H7 (cell line): ENCODE measurements around the gene CD3E. TPM values are rescaled to one million over a fixed set of nuclear protein-coding genes. Genes with fewer than 3 reads are reported as not detected.
A peak's percentile ranks its signal among the peaks of the same experiment; 100 is the strongest.

Source experiments
- DNase-seq: peaks from one replicate; pipeline ENCODE4 v3.0.0; 2012
- H3K27me3 ChIP-seq: 2 replicates; pipeline ENCODE4 v1.6.0; 2011; ENCODE audit warnings: mild to moderate bottlenecking, low read length; ENCODE audit not compliant: control insufficient read depth, insufficient read depth
- H3K36me3 ChIP-seq: replicated peaks from 2 replicates; pipeline ENCODE4 v1.5.1; 2011; ENCODE audit warnings: low read length; ENCODE audit not compliant: control insufficient read depth, insufficient read depth
- H3K4me3 ChIP-seq: 2 replicates; pipeline ENCODE4 v1.5.1; 2011; ENCODE audit warnings: low read depth, mild to moderate bottlenecking, control low read depth, low read length, moderate library complexity; ENCODE audit not compliant: insufficient read depth
- total RNA-seq: library from RNA; depleted of rRNA; stranded (reverse); fragments of >200 nt; shearing (Covaris generic); gene quantifications from 2 replicates; pipeline ENCODE4 v1.2.3, GENCODE V29; 2014; rRNA removed

Gene CD3E
- total RNA-seq, result not detected in 2 replicates

DNA sequence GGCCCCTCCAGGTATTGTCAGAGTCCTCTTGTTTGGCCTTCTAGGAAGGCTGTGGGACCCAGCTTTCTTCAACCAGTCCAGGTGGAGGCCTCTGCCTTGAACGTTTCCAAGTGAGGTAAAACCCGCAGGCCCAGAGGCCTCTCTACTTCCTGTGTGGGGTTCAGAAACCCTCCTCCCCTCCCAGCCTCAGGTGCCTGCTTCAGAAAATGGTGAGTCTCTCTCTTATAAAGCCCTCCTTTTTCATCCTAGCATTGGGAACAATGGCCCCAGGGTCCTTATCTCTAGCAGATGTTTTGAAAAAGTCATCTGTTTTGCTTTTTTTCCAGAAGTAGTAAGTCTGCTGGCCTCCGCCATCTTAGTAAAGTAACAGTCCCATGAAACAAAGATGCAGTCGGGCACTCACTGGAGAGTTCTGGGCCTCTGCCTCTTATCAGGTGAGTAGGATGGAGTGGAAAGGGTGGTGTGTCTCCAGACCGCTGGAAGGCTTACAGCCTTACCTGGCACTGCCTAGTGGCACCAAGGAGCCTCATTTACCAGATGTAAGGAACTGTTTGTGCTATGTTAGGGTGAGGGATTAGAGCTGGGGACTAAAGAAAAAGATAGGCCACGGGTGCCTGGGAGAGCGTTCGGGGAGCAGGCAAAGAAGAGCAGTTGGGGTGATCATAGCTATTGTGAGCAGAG lies at the start of gene CD3E:
CD3E (plus strand) TSS at position 163 of the 681 bp plus-strand sequence; CDS start at position 386, 223 bp downstream.
- no peaks in the 10 kb centered on the region; the same call in 1 of the 2 replicates for H3K27me3 ChIP-seq
- no peak within 1 kb of the TSS for H3K4me3 ChIP-seq
- DNase-seq, result no peak
- H3K36me3 ChIP-seq, result no peaks in the 10 kb centered on the region

GRCh38 chr11:118258410-118258809 lies 46.1 kb upstream of the CD3E start:
- H3K27me3 ChIP-seq, result peaks cover 8% of the 10 kb centered on the region

GRCh38 chr11:118259138-118259537 lies 45.4 kb upstream of the CD3E start:
- peaks cover 15% of the 10 kb centered on the region for H3K27me3 ChIP-seq
- no peak for DNase-seq
- no peak overlapping the region for H3K4me3 ChIP-seq
- no peaks in the 10 kb centered on the region for H3K36me3 ChIP-seq

More at GRCh38 chr11:118258410-118258809, 46.1 kb upstream of the CD3E start:
- DNase-seq, result no peak
- Histone ChIP-seq H3K36me3 (no peaks in the 10 kb centered on the region), H3K4me3 (no peak overlapping the region)

DNA sequence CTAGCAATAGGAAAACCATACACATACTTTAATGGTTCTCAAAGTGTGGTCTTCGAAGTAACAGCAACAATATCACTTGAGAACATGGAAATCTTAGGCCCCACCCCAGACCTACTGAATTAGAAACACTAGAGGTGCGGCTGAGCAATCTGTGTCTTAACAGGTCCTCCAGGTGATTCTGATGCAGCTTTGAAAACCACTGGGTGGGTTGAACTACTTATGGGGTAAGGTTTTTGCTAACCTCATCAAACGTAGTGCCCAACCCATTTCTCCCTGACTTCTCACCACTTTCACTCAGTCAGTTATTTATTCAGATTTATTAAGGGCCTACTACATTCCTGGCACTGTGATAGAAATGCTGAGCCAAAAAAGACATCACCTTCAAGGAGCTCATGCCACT lies 44.2 kb upstream of the CD3E start:
- no peaks in the 10 kb centered on the region for H3K36me3 ChIP-seq
- H3K27me3 ChIP-seq, result peaks cover 25% of the 10 kb centered on the region
- H3K4me3 ChIP-seq, result no peak overlapping the region
- no peak for DNase-seq

- H3K36me3 ChIP-seq, result no peaks in the 10 kb centered on the region
- DNase-seq, result no peak
- H3K27me3 ChIP-seq, result peaks cover 29% of the 10 kb centered on the region
- H3K4me3 ChIP-seq, result no peak overlapping the region
Measured at GRCh38 chr11:118263112-118263511, 41.4 kb upstream of the CD3E start.

GRCh38 chr11:118263695-118264568 lies 40.6 kb upstream of the CD3E start, which contains the start of gene MPZL2:
MPZL2 (minus strand) TSS chr11:118264297; CDS start chr11:118264153, 144 bp downstream.
- Histone ChIP-seq H3K4me3 (peak within 1 kb of the TSS; percentile 26; the same call in 1 of the 2 replicates), H3K36me3 (no peaks in the 10 kb centered on the region), H3K27me3 (peaks cover 29% of the 10 kb centered on the region)
- peak; percentile 38 for DNase-seq

GRCh38 chr11:118264569-118265465 lies 39.7 kb upstream of the CD3E start:
- DNase-seq, result peak; percentile 16
- Histone ChIP-seq H3K36me3 (no peaks in the 10 kb centered on the region), H3K4me3 (peak overlapping the region; percentile 26; the same call in 1 of the 2 replicates), H3K27me3 (peaks cover 29% of the 10 kb centered on the region)

- peaks cover 29% of the 10 kb centered on the region for H3K27me3 ChIP-seq
- DNase-seq, result no peak
- H3K36me3 ChIP-seq, result no peaks in the 10 kb centered on the region
- no peak overlapping the region for H3K4me3 ChIP-seq
Measured at GRCh38 chr11:118265954-118266353, 38.6 kb upstream of the CD3E start.

DNA sequence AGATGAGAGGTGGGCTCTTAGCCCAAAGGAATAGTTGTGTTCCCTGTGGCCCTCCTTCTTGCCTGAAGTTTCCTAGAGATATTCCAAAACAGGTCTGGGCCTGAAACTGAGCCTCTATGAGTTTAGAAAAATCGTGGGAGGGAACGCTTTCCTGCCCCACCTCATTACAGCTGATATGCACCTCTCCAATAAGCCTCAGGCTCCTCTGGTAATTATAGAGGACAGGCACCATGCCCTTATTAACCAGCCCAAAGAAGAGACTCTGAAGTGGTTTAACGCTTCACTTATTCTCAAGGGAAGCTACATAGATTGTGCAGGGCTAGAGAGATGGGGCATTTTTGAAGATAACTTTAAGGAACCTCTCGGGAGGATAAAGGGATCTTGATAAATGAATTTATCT lies 37.0 kb upstream of the CD3E start:
- no peak for DNase-seq
- Histone ChIP-seq H3K4me3 (no peak overlapping the region), H3K27me3 (peaks cover 28% of the 10 kb centered on the region), H3K36me3 (no peaks in the 10 kb centered on the region)

DNA sequence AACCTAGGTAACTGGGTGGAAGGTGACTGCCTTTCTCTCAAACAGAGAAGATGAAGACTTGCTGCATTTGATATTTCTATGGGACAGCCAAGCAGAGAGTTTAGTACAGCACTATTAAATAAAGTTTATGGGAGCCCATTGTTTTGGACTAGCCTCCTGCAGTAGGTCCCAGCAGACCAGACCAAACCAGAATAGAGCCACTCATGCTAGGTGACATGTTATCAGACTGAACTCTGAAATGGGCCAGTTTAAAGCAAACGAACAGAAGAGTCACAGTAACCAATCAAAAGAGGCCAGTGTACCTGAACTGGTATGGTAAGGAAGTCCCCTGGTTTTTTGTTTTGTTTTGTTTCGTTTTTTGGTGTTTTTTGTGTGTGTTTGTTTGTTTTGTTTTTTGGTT lies 32.5 kb upstream of the CD3E start:
- Histone ChIP-seq H3K36me3 (no peaks in the 10 kb centered on the region), H3K27me3 (no peaks in the 10 kb centered on the region; the same call in 1 of the 2 replicates)

GRCh38 chr11:118274186-118274585 lies 30.3 kb upstream of the CD3E start:
- H3K36me3 ChIP-seq, result no peaks in the 10 kb centered on the region
- no peak overlapping the region for H3K4me3 ChIP-seq
- DNase-seq, result no peak
- no peaks in the 10 kb centered on the region; the same call in 1 of the 2 replicates for H3K27me3 ChIP-seq

More for the DNA sequence above, 32.5 kb upstream of the CD3E start:
- no peak overlapping the region for H3K4me3 ChIP-seq
- no peak for DNase-seq

DNA sequence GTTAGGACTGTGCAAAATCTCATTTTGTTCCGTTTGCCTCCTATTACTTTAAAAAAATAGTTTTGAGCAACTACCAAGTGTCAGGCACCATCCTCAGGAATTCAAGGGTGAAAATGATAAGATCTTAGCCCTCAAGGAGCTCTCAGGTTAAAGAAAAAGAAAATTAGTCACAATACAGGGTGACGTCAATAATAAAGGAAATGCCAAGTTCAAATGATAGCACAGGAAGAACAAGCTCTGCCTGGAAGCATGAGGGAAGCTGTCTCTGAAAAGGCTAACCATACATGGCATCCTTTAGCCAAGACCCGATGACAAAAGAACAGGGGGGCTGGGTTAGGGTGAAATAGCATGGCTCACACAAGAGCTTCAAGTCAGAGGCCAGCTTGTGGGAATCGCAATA lies 29.4 kb upstream of the CD3E start:
- Histone ChIP-seq H3K36me3 (no peaks in the 10 kb centered on the region), H3K4me3 (no peak overlapping the region), H3K27me3 (no peaks in the 10 kb centered on the region; the same call in 1 of the 2 replicates)
- no peak for DNase-seq

DNA sequence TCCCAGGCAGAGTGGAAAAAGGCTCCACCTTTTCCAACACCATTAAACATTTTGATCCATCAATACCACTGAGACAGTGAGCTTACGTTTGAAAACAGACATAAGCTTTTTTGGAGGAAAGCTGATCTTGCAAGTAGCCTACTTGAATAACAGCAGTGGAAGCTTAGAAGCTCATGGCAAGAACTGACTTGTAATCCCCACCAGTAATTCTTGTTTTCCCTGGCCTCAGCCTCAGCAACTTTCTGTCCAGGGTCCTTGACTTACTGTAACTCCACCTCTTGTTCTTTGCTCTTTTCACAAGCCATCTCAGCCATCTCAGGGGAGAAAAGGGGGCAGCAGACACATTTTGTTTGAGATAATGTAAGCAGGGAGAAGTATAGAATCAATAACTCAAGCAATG lies 28.1 kb upstream of the CD3E start:
- Histone ChIP-seq H3K4me3 (no peak overlapping the region), H3K27me3 (no peaks in the 10 kb centered on the region; the same call in 1 of the 2 replicates), H3K36me3 (no peaks in the 10 kb centered on the region)
- no peak for DNase-seq

GRCh38 chr11:118277312-118277711 lies 27.2 kb upstream of the CD3E start:
- Histone ChIP-seq H3K27me3 (no peaks in the 10 kb centered on the region; the same call in 1 of the 2 replicates), H3K36me3 (no peaks in the 10 kb centered on the region)
- DNase-seq, result no peak

More at GRCh38 chr11:118277312-118277711, 27.2 kb upstream of the CD3E start:
- H3K4me3 ChIP-seq, result no peak overlapping the region
